B cell (primary cell): ENCODE measurements around the gene DNAJB8. TPM values are rescaled to one million over a fixed set of nuclear protein-coding genes. Genes with fewer than 3 reads are reported as not detected.

ENCODE experiments used
- ATAC-seq: fragments of 200-7000 bp; cut with Tn5 transposase; one replicate; pipeline ENCODE4 v1.10.0; 2021; ENCODE audit warnings: low read depth, mild to moderate bottlenecking, moderate number of reproducible peaks, moderate library complexity
- CTCF ChIA-PET: fragments of 350-600 bp; sonication (Branson Sonifier 250); formaldehyde crosslinking; loops from one replicate; lab custom pipeline; 2021; ENCODE audit warnings: antibody characterized with exemption, inconsistent platforms; lab: Charles Lee
- POLR2A ChIA-PET: fragments of 350-600 bp; sonication (Branson Sonifier 250); formaldehyde crosslinking; loops from one replicate; lab custom pipeline; 2021; ENCODE audit warnings: antibody characterized with exemption; lab: Charles Lee
- DNase-seq: peaks from one replicate; pipeline ENCODE4 v3.0.0; 2013
- H2AFZ ChIP-seq: 2 replicates; pipeline ENCODE4 v1.6.1; 2012; ENCODE audit warnings: mild to moderate bottlenecking, low read depth, low read length; ENCODE audit not compliant: insufficient read depth, poor library complexity, severe bottlenecking
- H3K27ac ChIP-seq, 2 donors: 1 replicate in 1 of 2; 2 replicates in 1 of 2; pipeline ENCODE4 v1.5.1; 2012 to 2013; ENCODE audit warnings: low read length in 2 of 2, mild to moderate bottlenecking in 2 of 2, moderate library complexity in 1 of 2
- H3K27me3 ChIP-seq, 4 experiments: fragments of 200-600 bp in 1 of 4; sonication (generic) in 1 of 4; replicated peaks in 1 of 4; 1 replicate in 2 of 4; 2 replicates in 2 of 4; pipeline versions ENCODE4 v1.6.1 to v1.7.0; 2013 to 2016; ENCODE audit warnings: low read length in 3 of 4, mild to moderate bottlenecking in 2 of 4, mixed read lengths in 1 of 4, moderate library complexity in 1 of 4; ENCODE audit not compliant: insufficient read depth in 4 of 4, control insufficient read depth in 3 of 4; ENCODE audit errors: control extremely low read depth in 1 of 4
- H3K36me3 ChIP-seq, 2 experiments: replicated peaks in 1 of 2; 1 replicate in 1 of 2; 2 replicates in 1 of 2; pipeline versions ENCODE4 v1.6.1 to v1.7.1; 2013; ENCODE audit warnings: low read length in 1 of 2; ENCODE audit not compliant: insufficient read depth in 2 of 2, control insufficient read depth in 1 of 2; ENCODE audit errors: control extremely low read depth in 1 of 2, extremely low read depth in 1 of 2
- H3K4me1 ChIP-seq, 2 donors: fragments of 200-600 bp in 1 of 2; sonication (generic) in 1 of 2; 1 replicate in 1 of 2; 2 replicates in 1 of 2; pipeline versions ENCODE4 v1.5.1 to v1.6.1; 2013 to 2017; ENCODE audit warnings: low read length in 2 of 2; ENCODE audit not compliant: control insufficient read depth in 2 of 2, insufficient read depth in 2 of 2
- H3K4me2 ChIP-seq: replicated peaks from 2 replicates; pipeline ENCODE3; 2012; ENCODE audit warnings: mild to moderate bottlenecking, low read depth, low read length; ENCODE audit not compliant: poor library complexity, severe bottlenecking
- H3K4me3 ChIP-seq, 5 experiments: fragments of 200-600 bp in 1 of 5; sonication (generic) in 1 of 5; 1 replicate in 3 of 5; 2 replicates in 2 of 5; pipeline versions ENCODE4 v1.5.1 to v1.7.0; 2011 to 2016; ENCODE audit warnings: low read length in 4 of 5, mild to moderate bottlenecking in 4 of 5, low read depth in 2 of 5, control low read depth in 1 of 5, moderate library complexity in 1 of 5; ENCODE audit not compliant: insufficient read depth in 1 of 5; ENCODE audit errors: control extremely low read depth in 1 of 5, extremely low read depth in 1 of 5
- H3K79me2 ChIP-seq: fragments of 200-600 bp; sonication (generic); one replicate; pipeline ENCODE4 v1.6.0; 2016; ENCODE audit warnings: low read length; ENCODE audit not compliant: control insufficient read depth, insufficient read depth
- H3K9ac ChIP-seq: fragments of 200-600 bp; sonication (generic); 2 replicates; pipeline ENCODE4 v1.6.1; 2017; ENCODE audit warnings: mild to moderate bottlenecking, low read length, moderate library complexity
- H3K9me3 ChIP-seq, 3 donors: one replicate each; pipeline versions ENCODE4 v1.6.1 to v1.7.1; 2013; ENCODE audit warnings: low read length in 2 of 3; ENCODE audit not compliant: control insufficient read depth in 2 of 3, insufficient read depth in 1 of 3; ENCODE audit errors: control extremely low read depth in 1 of 3
- H4K20me1 ChIP-seq: 2 replicates; pipeline ENCODE4 v1.6.0; 2012; ENCODE audit warnings: mild to moderate bottlenecking, low read length; ENCODE audit not compliant: insufficient read depth, control insufficient read depth, poor library complexity, severe bottlenecking
- H3K27ac Mint-ChIP-seq: one replicate; pipeline ENCODE4 v1.8.0; 2021; ENCODE audit warnings: mixed read lengths
- H3K27me3 Mint-ChIP-seq: one replicate; pipeline ENCODE4 v1.8.0; 2021; ENCODE audit warnings: mixed read lengths
- H3K4me1 Mint-ChIP-seq: one replicate; pipeline ENCODE4 v1.8.0; 2021; ENCODE audit warnings: mixed read lengths
- H3K4me3 Mint-ChIP-seq: one replicate; pipeline ENCODE4 v1.8.0; 2021; ENCODE audit warnings: mixed read lengths
- H3K9me3 Mint-ChIP-seq: one replicate; pipeline ENCODE4 v1.8.0; 2022; ENCODE audit warnings: mixed read lengths; ENCODE audit not compliant: insufficient read depth
- EZH2 ChIP-seq: IDR thresholded peaks from 2 replicates; pipeline ENCODE4 v1.6.1; 2012; ENCODE audit warnings: borderline replicate concordance, low read depth, mild to moderate bottlenecking, moderate library complexity, low read length; ENCODE audit not compliant: insufficient read depth, poor library complexity, severe bottlenecking
- WGBS: methylation state at CpG from one replicate; pipeline ENCODE4 v1.1.5; 2013; ENCODE audit warnings: missing lambda C conversion rate; ENCODE audit not compliant: insufficient coverage; 5-methylcytosine and 5-hydroxymethylcytosine counted together
- intact Hi-C: fragments of 100-400 bp; cut with micrococcal nuclease; formaldehyde crosslinking; loops from one replicate; pipeline ENCODE4 v1.10.0; 2022
- polyA plus RNA-seq: library from polyadenylated mRNA; depleted of rRNA; stranded (reverse); fragments of >200 nt; gene quantifications from 2 replicates; pipeline ENCODE4 v1.2.3, GENCODE V29; 2012
- total RNA-seq, 2 donors: library from RNA; stranded (reverse); fragments of 120-200 nt in 1 of 2; gene quantifications; 1 replicate in 1 of 2; 2 replicates in 1 of 2; pipeline versions ENCODE4 v1.2.3 to v1.2.4, GENCODE V29; 2013 to 2022
- TF ChIP-seq, protein P1 (sequence below): fragments of 200-600 bp; IDR thresholded peaks from one replicate; pipeline ENCODE4 v1.8.0; 2022; ENCODE audit warnings: antibody characterized with exemption, mild to moderate bottlenecking

DNAJB8 gene
- total and polyA plus RNA-seq, 2 donors (not counting 1 experiment from before 2014, with no cell fraction given), result not detected

DNA sequence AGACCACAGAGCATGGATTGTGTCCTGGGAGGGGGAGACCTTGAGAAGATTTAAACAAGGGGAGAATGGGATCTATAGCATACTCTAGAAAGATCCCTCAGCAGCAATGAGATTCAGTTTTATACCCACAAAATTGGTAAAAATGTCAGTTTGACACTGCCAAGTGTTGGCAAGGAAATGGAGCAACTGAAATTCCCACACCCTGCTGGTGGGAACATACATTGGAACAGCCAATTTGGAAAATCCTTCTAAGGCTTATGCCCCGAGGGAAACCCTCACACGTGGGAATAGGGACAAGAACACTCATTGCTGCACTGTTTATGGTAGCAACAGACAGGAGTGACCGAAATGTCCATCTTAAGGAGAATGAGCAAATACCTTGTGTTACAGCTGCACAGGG, 5.0 kb upstream of the DNAJB8 start:
- no peak for DNase-seq
- ChIA-PET CTCF (no interaction called here), POLR2A (no interaction called here)
- no peak overlapping the region for H3K9ac ChIP-seq
- no peaks in the 10 kb centered on the region for H3K4me1 ChIP-seq
- no peak overlapping the region for H3K4me2 ChIP-seq
- no peaks in the 10 kb centered on the region for H3K36me3 ChIP-seq
- no peaks in the 10 kb centered on the region for H3K79me2 ChIP-seq
- TF ChIP-seq EZH2, result no peak
- TF ChIP-seq, protein P1, sequence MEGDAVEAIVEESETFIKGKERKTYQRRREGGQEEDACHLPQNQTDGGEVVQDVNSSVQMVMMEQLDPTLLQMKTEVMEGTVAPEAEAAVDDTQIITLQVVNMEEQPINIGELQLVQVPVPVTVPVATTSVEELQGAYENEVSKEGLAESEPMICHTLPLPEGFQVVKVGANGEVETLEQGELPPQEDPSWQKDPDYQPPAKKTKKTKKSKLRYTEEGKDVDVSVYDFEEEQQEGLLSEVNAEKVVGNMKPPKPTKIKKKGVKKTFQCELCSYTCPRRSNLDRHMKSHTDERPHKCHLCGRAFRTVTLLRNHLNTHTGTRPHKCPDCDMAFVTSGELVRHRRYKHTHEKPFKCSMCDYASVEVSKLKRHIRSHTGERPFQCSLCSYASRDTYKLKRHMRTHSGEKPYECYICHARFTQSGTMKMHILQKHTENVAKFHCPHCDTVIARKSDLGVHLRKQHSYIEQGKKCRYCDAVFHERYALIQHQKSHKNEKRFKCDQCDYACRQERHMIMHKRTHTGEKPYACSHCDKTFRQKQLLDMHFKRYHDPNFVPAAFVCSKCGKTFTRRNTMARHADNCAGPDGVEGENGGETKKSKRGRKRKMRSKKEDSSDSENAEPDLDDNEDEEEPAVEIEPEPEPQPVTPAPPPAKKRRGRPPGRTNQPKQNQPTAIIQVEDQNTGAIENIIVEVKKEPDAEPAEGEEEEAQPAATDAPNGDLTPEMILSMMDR, result no peak
- no peaks in the 10 kb centered on the region for H3K9me3 ChIP-seq
- no peaks in the 10 kb centered on the region for H4K20me1 ChIP-seq
- Mint-ChIP-seq H3K4me1 (no peaks in the 10 kb centered on the region), H3K27ac (no peak overlapping the region), H3K27me3 (peaks cover 35% of the 10 kb centered on the region), H3K4me3 (no peak overlapping the region), H3K9me3 (no peaks in the 10 kb centered on the region)
- intact Hi-C loops, result no loop called here
- no peak overlapping the region for H3K27ac ChIP-seq
- H2AFZ ChIP-seq, result no peak overlapping the region
- no peak overlapping the region for H3K4me3 ChIP-seq
- H3K27me3 ChIP-seq, result peaks cover 0 to 8% (median 2%) of the 10 kb centered on the region in 4 experiments
- WGBS, result 87% methylated on average over 3 of the region's 3 CpGs
- ATAC-seq, result no peak

DNA sequence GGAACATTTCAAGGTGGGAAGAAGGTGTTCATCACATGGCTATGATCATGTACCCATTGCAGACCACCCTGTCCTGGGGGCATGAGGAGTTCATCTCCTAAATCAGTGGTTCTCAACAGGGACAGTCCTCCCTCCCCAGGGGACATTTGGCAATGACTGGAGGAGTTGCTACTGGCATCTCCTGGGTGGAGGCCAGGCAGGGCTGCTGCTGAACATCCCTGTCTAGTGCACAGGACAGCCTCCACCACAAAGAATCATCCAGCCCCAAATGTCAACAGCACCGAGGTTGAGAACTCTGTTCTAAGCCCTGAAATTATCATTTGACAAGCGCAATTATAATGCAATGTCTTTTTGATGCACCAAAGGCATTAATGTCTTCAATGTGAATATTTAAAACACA, 4.4 kb upstream of the DNAJB8 start:
- no peaks in the 10 kb centered on the region for H3K9me3 Mint-ChIP-seq
- no peaks in the 10 kb centered on the region for H3K9me3 ChIP-seq
- H3K27me3 Mint-ChIP-seq, result peaks cover 36% of the 10 kb centered on the region

More for the DNA sequence above, 4.4 kb upstream of the DNAJB8 start:
- no peak overlapping the region for H3K9ac ChIP-seq
- no CpG with 5 or more reads among the region's 2 CpGs for WGBS
- no peaks in the 10 kb centered on the region for H3K36me3 ChIP-seq
- H3K4me2 ChIP-seq, result no peak overlapping the region
- ChIA-PET CTCF (no interaction called here), POLR2A (no interaction called here)
- no peak for ATAC-seq
- Mint-ChIP-seq H3K4me1 (no peaks in the 10 kb centered on the region), H3K27ac (no peak overlapping the region), H3K4me3 (no peak overlapping the region)
- no peak overlapping the region for H3K4me3 ChIP-seq
- no peak for DNase-seq
- H3K79me2 ChIP-seq, result no peaks in the 10 kb centered on the region
- H4K20me1 ChIP-seq, result no peaks in the 10 kb centered on the region
- H2AFZ ChIP-seq, result no peak overlapping the region
- no peak overlapping the region for H3K27ac ChIP-seq
- intact Hi-C loops, result no loop called here
- H3K4me1 ChIP-seq, result no peaks in the 10 kb centered on the region
- peaks cover 0 to 8% (median 0%) of the 10 kb centered on the region in 4 experiments for H3K27me3 ChIP-seq
- TF ChIP-seq, protein P1, result no peak
- no peak for TF ChIP-seq EZH2
